Endodermal cell (in vitro differentiated cells): ENCODE data around the gene SHC2. TPM values are rescaled to one million over a fixed set of nuclear protein-coding genes. Genes with fewer than 3 reads are reported as not detected.
A peak's percentile ranks its signal among the peaks of the same experiment; 100 is the strongest.

Experiments
- DNase-seq: peaks from one replicate; pipeline ENCODE4 v3.0.0-alpha.2; 2017
- H3K27ac ChIP-seq: 2 replicates; pipeline ENCODE4 v1.5.1; 2013; ENCODE audit warnings: mild to moderate bottlenecking, low read depth, low read length, moderate library complexity
- H3K27me3 ChIP-seq: 2 replicates; pipeline ENCODE4 v1.6.1; 2013; ENCODE audit warnings: mild to moderate bottlenecking, low read length, moderate library complexity; ENCODE audit not compliant: insufficient read depth, control insufficient read depth, poor library complexity, severe bottlenecking
- H3K36me3 ChIP-seq: 2 replicates; pipeline ENCODE4 v1.7.0; 2013; ENCODE audit warnings: mild to moderate bottlenecking, low read length, moderate library complexity; ENCODE audit not compliant: control insufficient read depth, insufficient read depth
- H3K4me1 ChIP-seq: one replicate; pipeline ENCODE4 v1.7.0; 2013; ENCODE audit warnings: low read length; ENCODE audit not compliant: control insufficient read depth, insufficient read depth
- H3K4me3 ChIP-seq: 2 replicates; pipeline ENCODE4 v1.5.1; 2013; ENCODE audit warnings: mild to moderate bottlenecking, low read length, moderate library complexity
- H3K9ac ChIP-seq: 2 replicates; pipeline ENCODE4 v1.6.1; 2013; ENCODE audit warnings: mild to moderate bottlenecking, low read length, moderate library complexity; ENCODE audit not compliant: poor library complexity, severe bottlenecking; ENCODE audit errors: extremely low read depth
- H3K9me3 ChIP-seq: 2 replicates; pipeline ENCODE4 v1.6.1; 2013; ENCODE audit warnings: mild to moderate bottlenecking, low read length, moderate library complexity; ENCODE audit not compliant: control insufficient read depth
- H3K27ac Mint-ChIP-seq: 2 replicates; pipeline ENCODE4 v1.8.0; 2020; ENCODE audit warnings: mixed read lengths
- H3K27me3 Mint-ChIP-seq: 2 replicates; pipeline ENCODE4 v1.8.0; 2021; ENCODE audit warnings: mild to moderate bottlenecking, mixed read lengths; ENCODE audit not compliant: insufficient read depth
- H3K36me3 Mint-ChIP-seq: 2 replicates; pipeline ENCODE4 v1.8.0; 2020; ENCODE audit warnings: low read depth, mixed read lengths
- H3K4me1 Mint-ChIP-seq: 2 replicates; pipeline ENCODE4 v1.8.0; 2020; ENCODE audit warnings: mixed read lengths
- H3K4me3 Mint-ChIP-seq: 2 replicates; pipeline ENCODE4 v1.8.0; 2020; ENCODE audit warnings: mild to moderate bottlenecking, moderate library complexity, mixed read lengths
- H3K9me3 Mint-ChIP-seq: 2 replicates; pipeline ENCODE4 v1.8.0; 2020; ENCODE audit warnings: mild to moderate bottlenecking, mixed read lengths
- WGBS, 2 experiments: methylation state at CpG; one replicate each; pipeline versions ENCODE4 v1.1.5 to v1.1.7; 2013; ENCODE audit warnings: missing lambda C conversion rate in 2 of 2, mixed read lengths in 1 of 2; ENCODE audit not compliant: insufficient coverage in 1 of 2, insufficient read length in 1 of 2; 5-methylcytosine and 5-hydroxymethylcytosine counted together
- total RNA-seq, 2 donors: library from RNA; stranded (reverse); fragmentation: NEBNext Ultra II Directional in 1 of 2; extraction: Animal tissue kit (Norgen Biotek cat#: 25700) in 1 of 2; gene quantifications; 2 replicates in 1 of 2; 3 replicates in 1 of 2; pipeline ENCODE4 v1.2.1, GENCODE V29; 2021
- TF ChIP-seq, protein P1 (sequence below): fragments of 200-600 bp; sonication (generic); conservative IDR thresholded peaks from 2 replicates; pipeline ENCODE4 v1.5.0; 2021; ENCODE audit warnings: antibody characterized with exemption, mild to moderate bottlenecking

SHC2 gene
- total RNA-seq, 2 donors from 2014 or later: 56.5 to 93.0 TPM

DNA sequence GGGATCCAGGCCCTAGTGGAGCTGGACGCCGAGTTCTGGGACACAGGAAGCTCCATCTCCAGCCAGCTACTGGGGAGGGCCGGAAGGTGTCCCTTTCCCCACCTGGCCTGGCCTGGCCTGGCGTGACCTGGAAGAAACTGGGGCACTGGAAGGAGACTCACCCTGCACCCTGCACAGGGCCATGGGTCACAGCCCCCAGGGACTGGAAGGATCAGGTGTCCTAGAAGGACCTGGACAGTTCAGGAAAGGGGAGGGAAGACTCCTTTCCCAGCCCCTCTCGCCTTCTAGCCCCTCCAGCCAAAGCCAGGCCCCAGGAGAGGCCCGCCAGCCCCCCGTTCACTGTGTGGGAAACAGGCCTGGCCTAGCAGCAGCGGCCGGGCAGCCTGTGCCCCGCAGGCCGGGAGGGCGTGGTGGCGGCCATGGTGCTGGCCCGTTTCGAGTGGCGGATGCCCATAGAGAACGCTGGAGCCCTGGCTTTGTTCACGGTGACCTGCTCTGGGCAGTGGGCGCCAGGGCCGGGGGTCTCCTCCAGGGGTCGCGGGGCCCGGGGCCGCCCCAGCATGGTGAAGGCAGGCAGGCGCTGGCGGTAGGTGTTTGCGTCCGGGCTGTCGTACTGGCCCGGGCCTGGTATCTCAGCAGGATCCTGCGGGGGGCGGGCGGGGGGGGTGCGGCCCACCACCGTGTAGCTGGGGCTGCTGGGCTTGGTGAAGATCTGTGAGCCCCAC is 2.8 kb upstream of the SHC2 start:
- H3K4me1 ChIP-seq: no peaks in the 10 kb centered on the region
- no peaks in the 10 kb centered on the region for H3K9me3 ChIP-seq
- Mint-ChIP-seq H3K27me3 (peaks cover 12% of the 10 kb centered on the region), H3K4me1 (peaks cover 3% of the 10 kb centered on the region), H3K9me3 (no peaks in the 10 kb centered on the region), H3K4me3 (no peak overlapping the region), H3K36me3 (no peaks in the 10 kb centered on the region), H3K27ac (no peak overlapping the region)
- no peaks in the 10 kb centered on the region for H3K27me3 ChIP-seq
- peak; percentile 38 for DNase-seq
- no peak overlapping the region for H3K9ac ChIP-seq
- H3K27ac ChIP-seq: no peak overlapping the region
- TF ChIP-seq, protein P1, sequence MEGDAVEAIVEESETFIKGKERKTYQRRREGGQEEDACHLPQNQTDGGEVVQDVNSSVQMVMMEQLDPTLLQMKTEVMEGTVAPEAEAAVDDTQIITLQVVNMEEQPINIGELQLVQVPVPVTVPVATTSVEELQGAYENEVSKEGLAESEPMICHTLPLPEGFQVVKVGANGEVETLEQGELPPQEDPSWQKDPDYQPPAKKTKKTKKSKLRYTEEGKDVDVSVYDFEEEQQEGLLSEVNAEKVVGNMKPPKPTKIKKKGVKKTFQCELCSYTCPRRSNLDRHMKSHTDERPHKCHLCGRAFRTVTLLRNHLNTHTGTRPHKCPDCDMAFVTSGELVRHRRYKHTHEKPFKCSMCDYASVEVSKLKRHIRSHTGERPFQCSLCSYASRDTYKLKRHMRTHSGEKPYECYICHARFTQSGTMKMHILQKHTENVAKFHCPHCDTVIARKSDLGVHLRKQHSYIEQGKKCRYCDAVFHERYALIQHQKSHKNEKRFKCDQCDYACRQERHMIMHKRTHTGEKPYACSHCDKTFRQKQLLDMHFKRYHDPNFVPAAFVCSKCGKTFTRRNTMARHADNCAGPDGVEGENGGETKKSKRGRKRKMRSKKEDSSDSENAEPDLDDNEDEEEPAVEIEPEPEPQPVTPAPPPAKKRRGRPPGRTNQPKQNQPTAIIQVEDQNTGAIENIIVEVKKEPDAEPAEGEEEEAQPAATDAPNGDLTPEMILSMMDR: no peak
- no peak overlapping the region for H3K4me3 ChIP-seq
- no peaks in the 10 kb centered on the region for H3K36me3 ChIP-seq
- 92 to 94% methylated on average over 24 to 35 of the region's 35 CpGs for WGBS, 2 experiments

DNA sequence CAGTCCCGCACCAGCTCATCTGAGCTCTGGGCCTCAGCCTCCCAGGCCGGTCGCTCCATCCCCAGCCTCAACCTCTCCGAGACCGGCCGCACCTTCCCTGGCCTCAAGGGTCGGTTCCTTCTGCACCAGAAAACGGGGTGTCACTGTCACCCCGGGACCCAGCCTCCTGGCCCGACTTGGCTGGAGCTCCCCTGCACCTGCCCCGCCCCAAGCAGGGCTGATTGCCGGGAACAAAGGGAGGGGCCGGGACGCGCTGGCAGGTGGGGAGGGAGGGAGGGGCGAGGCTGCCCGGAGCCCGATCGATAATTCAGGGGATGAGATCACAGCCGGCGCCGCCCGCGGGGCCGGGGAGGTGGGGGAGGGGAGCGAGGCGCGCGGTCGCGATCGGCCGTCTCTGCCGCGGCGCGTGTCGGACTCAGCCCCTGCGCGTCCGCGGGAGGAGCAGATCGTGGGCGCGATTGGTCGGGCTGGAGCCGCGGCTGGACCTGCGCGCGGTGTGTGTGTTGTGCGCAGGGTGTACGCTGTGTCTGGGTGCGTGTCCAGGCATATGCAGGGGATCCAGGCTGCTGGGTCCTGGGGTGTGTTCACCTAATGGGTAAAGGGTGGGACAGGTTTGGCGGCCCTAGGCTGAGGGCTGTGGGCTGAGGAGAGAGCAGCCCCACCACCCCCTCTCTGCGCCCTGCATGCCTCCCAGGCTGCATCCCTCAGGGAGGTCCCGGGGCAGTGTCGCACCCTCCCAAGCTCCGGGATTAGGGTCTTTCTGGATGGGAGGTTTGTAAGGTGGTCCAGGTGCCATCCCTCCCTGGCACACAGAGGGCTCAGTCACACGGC is 1.1 kb upstream of the SHC2 start:
- no peaks in the 10 kb centered on the region for H3K4me1 ChIP-seq
- no peaks in the 10 kb centered on the region for H3K36me3 ChIP-seq
- 11 to 23% methylated on average over 12 to 59 of the region's 60 CpGs for WGBS, 2 experiments
- H3K9ac ChIP-seq: peak overlapping the region; percentile 44
- peaks cover 6% of the 10 kb centered on the region for H3K36me3 Mint-ChIP-seq
- H3K9me3 Mint-ChIP-seq: no peaks in the 10 kb centered on the region
- DNase-seq: peak; percentile 90
- H3K27me3 ChIP-seq: no peaks in the 10 kb centered on the region
- no peak overlapping the region for H3K27ac ChIP-seq
- H3K4me3 Mint-ChIP-seq: peak overlapping the region; percentile 65
- TF ChIP-seq, protein P1: no peak
- peaks cover 7% of the 10 kb centered on the region for H3K27me3 Mint-ChIP-seq
- no peaks in the 10 kb centered on the region for H3K9me3 ChIP-seq
- peak overlapping the region; percentile 76 for H3K4me3 ChIP-seq
- H3K27ac Mint-ChIP-seq: peak overlapping the region; percentile 44
- peaks cover 3% of the 10 kb centered on the region for H3K4me1 Mint-ChIP-seq

DNA sequence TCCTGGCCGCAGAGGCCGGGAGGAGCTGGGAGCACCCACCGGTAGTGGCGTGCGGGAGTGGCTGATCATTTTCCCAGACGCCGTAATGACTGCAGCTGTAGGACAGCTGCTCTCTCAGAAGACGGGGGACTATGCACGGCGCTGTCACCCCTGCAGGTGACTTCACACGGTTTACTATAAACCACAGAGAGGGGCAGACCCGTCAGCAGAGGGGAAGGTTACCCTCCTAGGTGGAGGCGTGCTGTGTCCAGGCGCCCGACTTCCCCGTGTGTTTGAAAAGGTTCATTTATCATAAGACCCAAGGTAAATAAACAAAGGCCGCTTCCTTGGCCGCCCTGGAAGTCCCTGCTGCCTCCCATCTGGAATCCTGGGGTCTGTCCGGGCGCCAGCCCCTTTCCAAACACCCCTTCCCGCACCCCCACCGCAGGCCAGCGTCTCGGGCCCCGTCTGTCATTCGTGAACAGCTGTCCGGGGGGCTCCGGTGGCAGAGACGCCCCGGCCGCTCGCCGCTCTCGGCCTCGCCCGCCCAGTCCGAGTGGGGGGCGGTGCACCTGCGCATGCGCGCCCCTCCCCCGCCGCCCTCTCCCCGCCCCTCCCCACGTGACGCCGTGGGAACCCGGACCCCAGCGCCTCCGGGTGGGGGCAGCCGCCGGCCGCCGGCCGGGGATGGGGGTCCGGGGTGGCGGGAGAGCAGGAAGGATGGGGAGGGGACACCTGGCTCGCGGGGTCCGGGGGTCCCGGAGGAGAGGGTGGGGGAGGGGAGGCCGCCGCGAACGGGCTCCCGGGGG is 915 bp downstream of the SHC2 start:
- Mint-ChIP-seq H3K4me1 (peaks cover 3% of the 10 kb centered on the region), H3K9me3 (no peaks in the 10 kb centered on the region), H3K27me3 (peaks cover 7% of the 10 kb centered on the region), H3K36me3 (peaks cover 16% of the 10 kb centered on the region), H3K27ac (peak overlapping the region; percentile 94), H3K4me3 (peak overlapping the region; percentile 79)
- TF ChIP-seq, protein P1: no peak
- H3K27me3 ChIP-seq: no peaks in the 10 kb centered on the region
- no peaks in the 10 kb centered on the region for H3K9me3 ChIP-seq
- peak; percentile 90 for DNase-seq
- no peaks in the 10 kb centered on the region for H3K4me1 ChIP-seq
- H3K36me3 ChIP-seq: peaks cover 5% of the 10 kb centered on the region
- WGBS, 2 experiments: 5 to 6% methylated on average over 12 to 53 of the region's 66 CpGs
- H3K4me3 ChIP-seq: peak overlapping the region; percentile 86
- peak overlapping the region; percentile 89 for H3K27ac ChIP-seq
- peak overlapping the region; percentile 86 for H3K9ac ChIP-seq
